HG03095 (cell line): Measurements from ENCODE around the gene MAZ.
"Not testable (repeated sequence)": the region's sequence is repeated elsewhere in the genome, so short reads cannot be mapped to it uniquely, and the experiment has no call there.

Source experiments
- ATAC-seq: cut with Tn5 transposase; IDR thresholded peaks from one replicate; pipeline ENCODE4 v1.9.1; 2021; ENCODE audit warnings: moderate library complexity; ENCODE audit not compliant: unreplicated experiment

Gene MAZ

GRCh38 chr16:29806099-29806579, at the start of gene MAZ:
TSS of gene MAZ (plus strand) at chr16:29806529. CDS start at chr16:29806702, 173 bp downstream.
- ATAC-seq: no peak

GRCh38 chr16:29756654-29757053, 49.7 kb upstream of the MAZ start:
- ATAC-seq: no peak

- ATAC-seq: not testable (repeated sequence)
Observed at GRCh38 chr16:29757086-29757485, 49.2 kb upstream of the MAZ start.

GRCh38 chr16:29757950-29758466, 48.3 kb upstream of the MAZ start:
- no peak for ATAC-seq

- ATAC-seq: no peak
Observed at GRCh38 chr16:29760567-29761279, 45.6 kb upstream of the MAZ start.

- not testable (repeated sequence) for ATAC-seq
Observed at GRCh38 chr16:29761280-29761651, 45.1 kb upstream of the MAZ start.

GRCh38 chr16:29761882-29762281, 44.4 kb upstream of the MAZ start:
- no peak for ATAC-seq

- ATAC-seq: no peak
Observed at GRCh38 chr16:29763326-29763725, 43.0 kb upstream of the MAZ start.

- no peak for ATAC-seq
Observed at GRCh38 chr16:29765167-29766032, 40.9 kb upstream of the MAZ start.

- no peak for ATAC-seq
Observed at GRCh38 chr16:29766571-29766970, 39.8 kb upstream of the MAZ start.

GRCh38 chr16:29767062-29767461, 39.3 kb upstream of the MAZ start:
- no peak for ATAC-seq

GRCh38 chr16:29769507-29769906, 36.8 kb upstream of the MAZ start:
- ATAC-seq: no peak

GRCh38 chr16:29770250-29770929, 35.9 kb upstream of the MAZ start:
- no peak for ATAC-seq

- ATAC-seq: not testable (repeated sequence)
Observed at GRCh38 chr16:29772330-29772729, 34.0 kb upstream of the MAZ start.

GRCh38 chr16:29774730-29775129, 31.6 kb upstream of the MAZ start:
- no peak for ATAC-seq

- ATAC-seq: no peak
Observed at GRCh38 chr16:29775742-29776408, 30.5 kb upstream of the MAZ start.

GRCh38 chr16:29777576-29778350, 28.6 kb upstream of the MAZ start, which contains the start of gene ZG16:
TSS of gene ZG16 (plus strand) at chr16:29778256. CDS start at chr16:29779267, 1,011 bp downstream.
- ATAC-seq: no peak

GRCh38 chr16:29779474-29779873, 26.9 kb upstream of the MAZ start:
- ATAC-seq: no peak

GRCh38 chr16:29783094-29783953, 23.0 kb upstream of the MAZ start:
- ATAC-seq: not testable (repeated sequence)
